Endodermal cell (in vitro differentiated cells): ENCODE results near the gene RBM24. TPM values are rescaled to one million over a fixed set of nuclear protein-coding genes. Genes with fewer than 3 reads are reported as not detected.

ENCODE experiments used
- DNase-seq: peaks from one replicate; pipeline ENCODE4 v3.0.0-alpha.2; 2017
- H3K27ac ChIP-seq: 2 replicates; pipeline ENCODE4 v1.5.1; 2013; ENCODE audit warnings: mild to moderate bottlenecking, low read depth, low read length, moderate library complexity
- H3K27me3 ChIP-seq: 2 replicates; pipeline ENCODE4 v1.6.1; 2013; ENCODE audit warnings: mild to moderate bottlenecking, low read length, moderate library complexity; ENCODE audit not compliant: insufficient read depth, control insufficient read depth, poor library complexity, severe bottlenecking
- H3K36me3 ChIP-seq: 2 replicates; pipeline ENCODE4 v1.7.0; 2013; ENCODE audit warnings: mild to moderate bottlenecking, low read length, moderate library complexity; ENCODE audit not compliant: control insufficient read depth, insufficient read depth
- H3K4me1 ChIP-seq: one replicate; pipeline ENCODE4 v1.7.0; 2013; ENCODE audit warnings: low read length; ENCODE audit not compliant: control insufficient read depth, insufficient read depth
- H3K4me3 ChIP-seq: 2 replicates; pipeline ENCODE4 v1.5.1; 2013; ENCODE audit warnings: mild to moderate bottlenecking, low read length, moderate library complexity
- H3K9ac ChIP-seq: 2 replicates; pipeline ENCODE4 v1.6.1; 2013; ENCODE audit warnings: mild to moderate bottlenecking, low read length, moderate library complexity; ENCODE audit not compliant: poor library complexity, severe bottlenecking; ENCODE audit errors: extremely low read depth
- H3K9me3 ChIP-seq: 2 replicates; pipeline ENCODE4 v1.6.1; 2013; ENCODE audit warnings: mild to moderate bottlenecking, low read length, moderate library complexity; ENCODE audit not compliant: control insufficient read depth
- H3K27ac Mint-ChIP-seq: 2 replicates; pipeline ENCODE4 v1.8.0; 2020; ENCODE audit warnings: mixed read lengths
- H3K27me3 Mint-ChIP-seq: 2 replicates; pipeline ENCODE4 v1.8.0; 2021; ENCODE audit warnings: mild to moderate bottlenecking, mixed read lengths; ENCODE audit not compliant: insufficient read depth
- H3K36me3 Mint-ChIP-seq: 2 replicates; pipeline ENCODE4 v1.8.0; 2020; ENCODE audit warnings: low read depth, mixed read lengths
- H3K4me1 Mint-ChIP-seq: 2 replicates; pipeline ENCODE4 v1.8.0; 2020; ENCODE audit warnings: mixed read lengths
- H3K4me3 Mint-ChIP-seq: 2 replicates; pipeline ENCODE4 v1.8.0; 2020; ENCODE audit warnings: mild to moderate bottlenecking, moderate library complexity, mixed read lengths
- H3K9me3 Mint-ChIP-seq: 2 replicates; pipeline ENCODE4 v1.8.0; 2020; ENCODE audit warnings: mild to moderate bottlenecking, mixed read lengths
- CTCF ChIP-seq: fragments of 200-600 bp; sonication (generic); conservative IDR thresholded peaks from 2 replicates; pipeline ENCODE4 v1.5.0; 2021; ENCODE audit warnings: antibody characterized with exemption, mild to moderate bottlenecking
- WGBS, 2 experiments: methylation state at CpG; one replicate each; pipeline versions ENCODE4 v1.1.5 to v1.1.7; 2013; ENCODE audit warnings: missing lambda C conversion rate in 2 of 2, mixed read lengths in 1 of 2; ENCODE audit not compliant: insufficient coverage in 1 of 2, insufficient read length in 1 of 2; 5-methylcytosine and 5-hydroxymethylcytosine counted together
- total RNA-seq, 2 donors: library from RNA; stranded (reverse); fragmentation: NEBNext Ultra II Directional in 1 of 2; extraction: Animal tissue kit (Norgen Biotek cat#: 25700) in 1 of 2; gene quantifications; 2 replicates in 1 of 2; 3 replicates in 1 of 2; pipeline ENCODE4 v1.2.1, GENCODE V29; 2021

RBM24 gene
- total RNA-seq, 2 donors from 2014 or later = 15.2 to 18.9 TPM

GRCh38 chr6:17331238-17331637, 50.1 kb downstream of the RBM24 start:
- Histone ChIP-seq H3K4me1 (no peaks in the 10 kb centered on the region), H3K27me3 (no peaks in the 10 kb centered on the region), H3K9me3 (peaks cover 8% of the 10 kb centered on the region), H3K9ac (no peak overlapping the region), H3K4me3 (no peak overlapping the region), H3K27ac (no peak overlapping the region), H3K36me3 (no peaks in the 10 kb centered on the region)
- Mint-ChIP-seq H3K27me3 (peaks cover 2% of the 10 kb centered on the region), H3K4me3 (no peak overlapping the region), H3K36me3 (peaks cover 6% of the 10 kb centered on the region), H3K9me3 (peaks cover 20% of the 10 kb centered on the region), H3K4me1 (no peaks in the 10 kb centered on the region), H3K27ac (no peak overlapping the region)
- TF ChIP-seq CTCF = no peak
- 78 to 95% methylated on average over 2 to 4 of the region's 5 CpGs for WGBS, 2 experiments
- no peak for DNase-seq

- 90% methylated on average over 2 to 7 of the region's 7 CpGs for WGBS, 2 experiments
- TF ChIP-seq CTCF = no peak
- no peak overlapping the region for H3K4me3 ChIP-seq
Measured at GRCh38 chr6:17334265-17334664, 53.1 kb downstream of the RBM24 start.

DNA sequence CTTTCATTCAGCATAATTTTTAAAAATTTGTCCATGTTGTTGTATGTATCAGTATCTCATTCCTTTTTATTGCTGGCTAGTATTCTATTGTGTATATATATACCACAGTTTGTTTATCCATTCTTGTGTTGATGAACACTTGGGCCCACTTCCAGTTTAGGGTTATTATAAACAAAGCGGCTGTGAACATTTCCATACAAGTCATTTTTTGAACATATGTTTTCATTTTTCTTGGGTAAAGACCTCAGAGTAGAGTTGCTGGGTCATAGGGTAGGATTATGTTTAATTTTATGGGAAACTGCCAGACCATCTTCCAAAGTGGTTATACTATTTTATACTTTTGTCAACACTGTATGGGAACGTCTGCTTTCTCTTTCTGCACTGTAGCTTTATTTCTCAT, 55.3 kb downstream of the RBM24 start:
- DNase-seq = no peak
- Histone ChIP-seq H3K27me3 (no peaks in the 10 kb centered on the region), H3K9ac (no peak overlapping the region), H3K36me3 (no peaks in the 10 kb centered on the region), H3K9me3 (peaks cover 2% of the 10 kb centered on the region), H3K27ac (no peak overlapping the region), H3K4me1 (no peaks in the 10 kb centered on the region), H3K4me3 (no peak overlapping the region)
- Mint-ChIP-seq H3K27ac (no peak overlapping the region), H3K4me3 (no peak overlapping the region), H3K4me1 (no peaks in the 10 kb centered on the region), H3K9me3 (peaks cover 22% of the 10 kb centered on the region), H3K36me3 (peaks cover under 1% of the 10 kb centered on the region), H3K27me3 (no peaks in the 10 kb centered on the region)
- WGBS, 2 experiments = 96% methylated on average over 2 of the region's 2 CpGs; no CpG with 5 or more reads in 1 of the 2 experiments
- TF ChIP-seq CTCF = no peak

More at GRCh38 chr6:17334265-17334664, 53.1 kb downstream of the RBM24 start:
- H3K36me3 Mint-ChIP-seq = peaks cover 6% of the 10 kb centered on the region
- no peak overlapping the region for H3K9ac ChIP-seq
- no peaks in the 10 kb centered on the region for H3K27me3 ChIP-seq
- H3K4me3 Mint-ChIP-seq = no peak overlapping the region
- H3K4me1 ChIP-seq = no peaks in the 10 kb centered on the region
- no peak overlapping the region for H3K27ac Mint-ChIP-seq
- peaks cover 2% of the 10 kb centered on the region for H3K27me3 Mint-ChIP-seq
- DNase-seq = no peak
- H3K36me3 ChIP-seq = no peaks in the 10 kb centered on the region
- no peaks in the 10 kb centered on the region for H3K4me1 Mint-ChIP-seq
- peaks cover 25% of the 10 kb centered on the region for H3K9me3 Mint-ChIP-seq
- no peak overlapping the region for H3K27ac ChIP-seq
- peaks cover 8% of the 10 kb centered on the region for H3K9me3 ChIP-seq
